HG02973 (cell line): ENCODE measurements around the gene ENTPD6.
"Not testable (repeated sequence)": the region's sequence is repeated elsewhere in the genome, so short reads cannot be mapped to it uniquely, and the experiment has no call there.

Source experiments
- ATAC-seq: cut with Tn5 transposase; IDR thresholded peaks from one replicate; pipeline ENCODE4 v1.9.1; 2021; ENCODE audit warnings: moderate library complexity; ENCODE audit not compliant: unreplicated experiment

ENTPD6 gene

GRCh38 chr20:25254986-25255680, 59.6 kb downstream of the ENTPD6 start:
- no peak for ATAC-seq

DNA sequence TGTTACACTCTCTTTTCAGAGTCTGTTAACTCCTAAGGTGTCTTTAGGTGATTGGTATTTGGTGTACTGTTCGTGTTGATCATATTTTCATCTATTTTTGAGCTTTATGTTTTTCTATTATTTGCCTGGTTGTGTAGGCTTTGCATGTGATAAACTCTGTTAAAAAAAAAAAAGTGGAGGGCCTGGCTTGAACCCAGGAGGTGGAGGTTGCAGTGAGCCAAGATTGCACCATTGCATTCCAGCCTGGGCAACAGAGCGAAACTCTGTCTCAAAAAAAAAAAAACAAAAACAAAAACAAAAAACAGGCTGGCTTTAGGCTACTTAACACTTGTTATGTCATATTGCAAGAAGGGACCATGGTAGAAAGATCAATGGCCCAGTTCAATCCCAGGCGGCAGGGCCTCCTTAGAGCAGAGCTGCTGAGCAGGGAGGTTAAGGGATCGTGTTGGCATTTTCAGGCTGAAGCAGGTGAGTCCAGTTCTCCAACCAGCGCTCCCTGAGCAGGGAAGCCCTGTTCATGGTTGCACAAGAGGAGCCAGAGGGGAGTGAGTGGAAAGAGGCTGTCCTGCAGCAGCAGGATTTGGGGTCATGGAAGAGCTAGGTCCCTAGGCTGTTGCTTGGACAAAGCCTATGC, 60.8 kb downstream of the ENTPD6 start:
- no peak for ATAC-seq

- ATAC-seq = no peak
Measured at GRCh38 chr20:25257130-25257529, 61.6 kb downstream of the ENTPD6 start.

GRCh38 chr20:25257756-25258475, 62.4 kb downstream of the ENTPD6 start:
- no peak for ATAC-seq

DNA sequence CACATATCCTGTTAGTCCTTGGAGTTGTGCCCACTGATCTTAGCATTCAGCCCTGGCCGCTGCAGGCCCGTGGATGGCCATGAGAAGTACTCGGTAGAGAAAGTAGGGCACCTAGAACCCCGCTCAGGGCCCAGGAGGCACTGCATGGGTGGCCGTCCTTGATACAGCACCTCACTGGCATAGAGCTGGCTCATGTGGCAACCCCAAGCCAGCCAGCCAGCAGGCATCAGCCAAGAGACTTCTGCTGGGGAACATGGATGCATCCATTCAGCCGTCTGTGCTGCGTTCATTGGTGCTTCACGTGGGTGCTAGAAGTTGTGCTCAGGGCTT, 62.9 kb downstream of the ENTPD6 start:
- ATAC-seq = no peak

DNA sequence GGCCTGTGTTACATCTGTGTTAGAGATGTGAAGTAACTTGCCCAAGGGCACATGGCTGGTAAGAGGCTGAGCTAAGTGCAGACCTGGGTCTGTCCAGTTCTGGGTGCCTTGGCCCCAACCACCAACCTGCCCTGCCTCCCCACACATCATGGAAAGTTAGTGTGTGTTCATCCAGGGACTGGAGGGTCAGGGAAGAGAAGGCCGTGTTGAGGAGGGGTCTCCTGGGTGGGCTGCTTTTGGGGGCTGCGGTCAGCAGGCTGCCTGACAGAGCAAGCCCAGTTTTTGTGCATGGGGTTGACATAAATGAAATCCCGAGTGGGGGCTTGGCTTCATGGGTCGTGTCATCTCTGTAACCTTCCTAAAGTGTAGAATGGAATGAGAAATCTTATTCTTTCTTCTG, 63.3 kb downstream of the ENTPD6 start:
- no peak for ATAC-seq

DNA sequence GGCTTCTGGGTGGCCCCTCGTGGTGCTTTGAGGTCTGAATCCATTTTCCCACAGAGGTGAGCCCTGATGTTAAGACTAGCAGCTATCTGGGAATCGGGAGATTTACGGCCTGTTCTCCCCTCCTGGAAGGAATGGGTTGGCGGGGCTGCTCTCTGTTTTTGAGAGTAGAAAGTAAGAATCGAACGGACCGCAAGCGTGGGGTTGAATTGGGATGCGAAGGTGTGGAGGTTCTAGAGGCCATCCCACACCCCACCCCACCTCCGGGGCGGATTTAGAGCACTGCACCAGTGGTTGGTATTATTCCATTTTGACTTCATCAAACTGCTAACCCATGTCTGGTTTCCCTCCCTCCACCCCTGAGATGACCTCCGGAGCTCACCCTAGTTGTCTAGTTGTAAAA, 63.8 kb downstream of the ENTPD6 start:
- ATAC-seq = no peak

GRCh38 chr20:25259788-25260254, 64.3 kb downstream of the ENTPD6 start:
- no peak for ATAC-seq

GRCh38 chr20:25260770-25261437, 65.4 kb downstream of the ENTPD6 start:
- ATAC-seq = not testable (repeated sequence)

GRCh38 chr20:25269057-25269832, 73.7 kb downstream of the ENTPD6 start:
- ATAC-seq = no peak

GRCh38 chr20:25269833-25270170, 74.3 kb downstream of the ENTPD6 start:
- no peak for ATAC-seq

GRCh38 chr20:25270829-25271251, 75.3 kb downstream of the ENTPD6 start:
- ATAC-seq = no peak

- ATAC-seq = no peak
Measured at GRCh38 chr20:25271486-25272222, 76.1 kb downstream of the ENTPD6 start.

- ATAC-seq = no peak
Measured at GRCh38 chr20:25272223-25273000, 76.9 kb downstream of the ENTPD6 start.

- no peak for ATAC-seq
Measured at GRCh38 chr20:25273046-25273445, 77.5 kb downstream of the ENTPD6 start.

DNA sequence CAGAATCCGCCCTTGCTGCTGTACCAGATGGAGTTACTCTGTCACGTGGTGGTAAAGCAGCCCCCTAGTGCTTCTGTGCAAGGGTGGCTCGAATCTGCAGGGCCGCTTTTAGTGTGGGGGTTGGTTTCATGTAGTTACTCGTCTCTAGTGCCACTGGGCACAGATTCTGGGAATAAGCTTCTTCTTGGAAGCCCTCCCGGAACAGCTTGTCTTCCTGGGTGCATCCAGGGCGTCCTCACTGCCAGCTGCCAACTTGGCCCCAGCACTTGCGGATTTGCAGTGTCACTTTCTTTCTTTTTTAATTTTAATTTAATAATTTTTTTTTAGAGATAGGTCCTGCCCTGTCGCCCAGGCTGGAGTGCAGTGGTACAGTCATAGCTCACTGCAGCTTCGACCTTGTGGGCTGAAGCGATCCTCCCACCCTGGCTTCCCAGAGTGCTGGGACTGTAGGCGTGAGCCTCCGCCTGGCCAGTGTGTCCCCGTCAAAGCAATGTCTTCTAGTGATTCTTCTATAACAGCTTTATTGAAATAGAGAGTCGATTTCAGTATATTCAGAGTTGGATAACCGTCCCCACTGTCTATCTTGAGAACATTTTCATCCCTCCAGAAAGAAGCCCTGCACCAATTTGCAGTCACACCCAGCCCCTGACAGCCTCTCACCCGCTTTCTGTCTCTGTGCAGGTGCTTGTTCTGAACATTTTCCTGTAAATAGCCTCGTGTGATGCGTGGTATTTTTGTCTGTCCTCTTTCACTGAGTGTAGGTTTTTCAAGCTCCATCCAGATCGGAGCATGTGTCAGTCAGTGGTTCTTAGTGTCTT, 78.2 kb downstream of the ENTPD6 start:
- no peak for ATAC-seq

DNA sequence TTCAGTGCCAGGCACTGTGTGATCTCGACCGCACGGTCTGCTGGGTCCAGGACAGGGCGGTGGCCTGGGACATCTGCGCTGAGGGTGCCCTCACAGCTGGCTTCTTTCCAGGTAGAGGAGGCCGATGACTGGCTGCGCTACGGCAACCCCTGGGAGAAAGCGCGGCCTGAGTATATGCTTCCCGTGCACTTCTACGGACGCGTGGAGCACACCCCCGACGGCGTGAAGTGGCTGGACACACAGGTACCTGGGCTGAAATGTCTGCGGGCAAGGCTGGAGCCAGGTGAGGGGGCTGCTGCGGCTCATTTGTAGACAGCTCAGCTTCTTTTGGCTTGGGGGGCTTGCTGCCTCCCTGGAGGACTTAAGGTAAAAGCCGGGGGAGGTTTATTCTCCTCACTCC, 79.0 kb downstream of the ENTPD6 start:
- no peak for ATAC-seq
